Astrocyte of the cerebellum (primary cell): Measurements from ENCODE around the gene CASS4.

Experiments used
- DNase-seq: peaks from one replicate; pipeline ENCODE4 v3.0.0-alpha.2; 2011; ENCODE audit warnings: low read depth
- H3K4me3 ChIP-seq: 2 replicates; pipeline ENCODE4 v1.5.1; 2011; ENCODE audit warnings: mild to moderate bottlenecking, low read depth, low read length, moderate library complexity
- in situ Hi-C: cut with HindIII; loops from 2 replicates; pipeline ENCODE4 v1.10.0; 2017; ENCODE audit warnings: low sequenced_read_pairs
- TF ChIP-seq, protein P1 (sequence below): IDR thresholded peaks from 2 replicates; pipeline ENCODE4 v1.5.1; 2012; ENCODE audit warnings: low read length, low read depth, moderate library complexity, mild to moderate bottlenecking; ENCODE audit errors: missing control alignments

CASS4 gene

GRCh38 chr20:56431471-56431870 is 19.4 kb downstream of the CASS4 start:
- in situ Hi-C loops = no loop called here
- no peak for DNase-seq
- H3K4me3 ChIP-seq = no peak overlapping the region
- TF ChIP-seq, protein P1, sequence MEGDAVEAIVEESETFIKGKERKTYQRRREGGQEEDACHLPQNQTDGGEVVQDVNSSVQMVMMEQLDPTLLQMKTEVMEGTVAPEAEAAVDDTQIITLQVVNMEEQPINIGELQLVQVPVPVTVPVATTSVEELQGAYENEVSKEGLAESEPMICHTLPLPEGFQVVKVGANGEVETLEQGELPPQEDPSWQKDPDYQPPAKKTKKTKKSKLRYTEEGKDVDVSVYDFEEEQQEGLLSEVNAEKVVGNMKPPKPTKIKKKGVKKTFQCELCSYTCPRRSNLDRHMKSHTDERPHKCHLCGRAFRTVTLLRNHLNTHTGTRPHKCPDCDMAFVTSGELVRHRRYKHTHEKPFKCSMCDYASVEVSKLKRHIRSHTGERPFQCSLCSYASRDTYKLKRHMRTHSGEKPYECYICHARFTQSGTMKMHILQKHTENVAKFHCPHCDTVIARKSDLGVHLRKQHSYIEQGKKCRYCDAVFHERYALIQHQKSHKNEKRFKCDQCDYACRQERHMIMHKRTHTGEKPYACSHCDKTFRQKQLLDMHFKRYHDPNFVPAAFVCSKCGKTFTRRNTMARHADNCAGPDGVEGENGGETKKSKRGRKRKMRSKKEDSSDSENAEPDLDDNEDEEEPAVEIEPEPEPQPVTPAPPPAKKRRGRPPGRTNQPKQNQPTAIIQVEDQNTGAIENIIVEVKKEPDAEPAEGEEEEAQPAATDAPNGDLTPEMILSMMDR = no peak

- in situ Hi-C loops = no loop called here
- H3K4me3 ChIP-seq = no peak overlapping the region
- no peak for DNase-seq
- TF ChIP-seq, protein P1 = no peak
Observed at GRCh38 chr20:56433221-56433879, 21.3 kb downstream of the CASS4 start.

GRCh38 chr20:56433880-56434255 is 21.8 kb downstream of the CASS4 start:
- no peak for DNase-seq
- TF ChIP-seq, protein P1 = no peak
- in situ Hi-C loops = no loop called here
- no peak overlapping the region for H3K4me3 ChIP-seq

- TF ChIP-seq, protein P1 = no peak
- in situ Hi-C loops = no loop called here
- no peak overlapping the region for H3K4me3 ChIP-seq
- no peak for DNase-seq
Observed at GRCh38 chr20:56437196-56437960, 25.3 kb downstream of the CASS4 start.

DNA sequence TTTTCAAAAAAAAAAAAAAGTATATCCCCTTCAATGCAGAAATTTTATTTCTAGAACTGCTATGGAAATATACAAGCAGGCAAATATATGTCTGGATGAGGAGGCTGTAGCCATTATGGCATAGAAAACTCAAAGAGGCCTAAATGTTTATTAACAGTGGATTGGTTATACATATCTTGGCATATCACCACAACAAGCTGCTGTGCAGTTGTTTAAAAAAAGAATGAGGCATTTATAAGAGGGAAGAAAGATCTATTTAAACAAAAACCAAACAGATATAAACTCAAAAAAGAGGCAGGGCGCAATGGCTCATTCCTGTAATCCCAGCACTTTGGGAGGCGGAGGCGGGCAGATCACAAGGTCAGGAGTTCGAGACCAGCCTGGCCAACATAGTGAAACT is 26.2 kb downstream of the CASS4 start:
- in situ Hi-C loops = no loop called here
- TF ChIP-seq, protein P1 = no peak
- no peak overlapping the region for H3K4me3 ChIP-seq
- no peak for DNase-seq

- DNase-seq = peak; percentile 98
- TF ChIP-seq, protein P1 = no peak
- in situ Hi-C loops = no loop called here
Observed at GRCh38 chr20:56439771-56440291, 27.8 kb downstream of the CASS4 start.

More at GRCh38 chr20:56439771-56440291, 27.8 kb downstream of the CASS4 start:
- no peak overlapping the region for H3K4me3 ChIP-seq
